Measurements from ENCODE around the gene B3GAT2. TPM values are rescaled to one million over a fixed set of nuclear protein-coding genes. Genes with fewer than 3 reads are reported as not detected.
A peak's percentile ranks its signal among the peaks of the same experiment; 100 is the strongest.

The B3GAT2 gene
- total RNA-seq (2016; rRNA removed; fragmentation: Illumina TruSeq; extraction: Trizol) (0.02 TPM in 1 of 2 replicates, not detected in the other), polyA plus RNA-seq (2011; rRNA removed) (0.01 TPM in 2 replicates), polyA minus RNA-seq (2011; rRNA and poly(A)+ RNA removed; ENCODE audit: low replicate concordance) (0.12 TPM in 1 of 2 replicates, not detected in the other), Bru-seq, nascent RNA (percentile 2 among the genes with signal in this experiment), BruChase-seq, experiment 1, labeled RNA remaining after a 6-hour chase (percentile 1 among the genes with signal in this experiment), BruChase-seq, experiment 2, labeled RNA remaining after a 2-hour chase (percentile 1 among the genes with signal in this experiment)
- total RNA-seq (2016; cell fraction: cytosol; rRNA removed; fragmentation: Illumina TruSeq; extraction: Trizol; ENCODE audit: low read depth), result not detected in 2 replicates
- 0.02 TPM in 1 of 2 replicates, not detected in the other for total RNA-seq (2016; cell fraction: insoluble cytoplasmic fraction; rRNA removed; fragmentation: Illumina TruSeq; extraction: Trizol)
- not detected in 2 replicates for total RNA-seq (2016; cell fraction: membrane; rRNA removed; fragmentation: Illumina TruSeq; extraction: Trizol)
- 0.06 TPM in 1 of 2 replicates, not detected in the other for total RNA-seq (2016; cell fraction: nucleus; rRNA removed; fragmentation: Illumina TruSeq; extraction: Trizol)
- polyA plus RNA-seq (2011; cell fraction: cytosol; rRNA removed), result not detected in 2 replicates
- not detected in 2 replicates for polyA plus RNA-seq (2011; cell fraction: nucleus; rRNA removed)
- polyA plus RNA-seq (2012), result 0.17 and 0.19 TPM in 2 replicates
- 0.02 TPM in 1 of 2 replicates, not detected in the other for polyA plus RNA-seq (2016; cell fraction: cytosol; fragmentation: Illumina TruSeq; extraction: Trizol; ENCODE audit: low read depth)
- 0.05 and 0.07 TPM in 2 replicates for polyA plus RNA-seq (2016; cell fraction: insoluble cytoplasmic fraction; fragmentation: Illumina TruSeq; extraction: Trizol; ENCODE audit: low read depth)
- not detected in 2 replicates for polyA plus RNA-seq (2016; cell fraction: membrane; fragmentation: Illumina TruSeq; extraction: Trizol; ENCODE audit: low read depth)
- polyA plus RNA-seq (2016; cell fraction: nucleus; fragmentation: Illumina TruSeq; extraction: Trizol; ENCODE audit: insufficient read depth, low read depth), result not detected in 2 replicates
- polyA minus RNA-seq (2011; cell fraction: cytosol; rRNA and poly(A)+ RNA removed), result not detected in 2 replicates
- 0.13 TPM in 1 of 2 replicates, not detected in the other for polyA minus RNA-seq (2011; cell fraction: nucleus; rRNA and poly(A)+ RNA removed)
- long read RNA-seq, experiment 1, result 0 reads
- long read RNA-seq, experiment 2, result 0 reads

GRCh38 chr6:70956451-70957283, at the start of gene B3GAT2:
Gene B3GAT2, minus strand, starts transcription at chr6:70957060. Its CDS starts 631 bp downstream, at chr6:70956429.
- H3K9ac ChIP-seq (ENCODE audit: insufficient read depth, low read depth, low read length), result no peak within 1 kb of the TSS
- peak within 1 kb of the TSS; percentile 41 to 66 (median 53); a peak in 5 of 6 replicates for H3K4me3 ChIP-seq (replicated peaks in 1 of 3; ENCODE audit: insufficient read depth in 1 of 3, low read depth in 2 of 3, low read length in 3 of 3)
- POLR2A ChIA-PET, result no interaction called here
- no peak within 1 kb of the TSS for H3K27ac ChIP-seq (ENCODE audit: extremely low read length, insufficient read depth, low read length)
- H3K27me3 ChIP-seq (ENCODE audit: control insufficient read depth in 1 of 2, insufficient read depth in 2 of 2, low read length in 2 of 2), result peaks cover 0 to 36% of the 10 kb centered on the region in 2 experiments; a peak in 4 of 5 replicates
- no peaks in the 10 kb centered on the region for H3K79me2 ChIP-seq (ENCODE audit: insufficient read depth, low read length)
- no peaks in the 10 kb centered on the region for H3K9me3 ChIP-seq (ENCODE audit: low read length)
- peak; percentile 80 for ATAC-seq
- H3K4me1 ChIP-seq (ENCODE audit: insufficient read depth, low read length), result peaks cover 12% of the 10 kb centered on the region
- FAIRE-seq, result no peak
- TF ChIP-seq ZFP91 (CRISPR knock-in tag; IDR thresholded peaks at IDR 0.05; ENCODE audit: borderline replicate concordance) (peak; percentile 26; the same call in 1 of the 2 replicates), PHF8 (CRISPR knock-in tag; IDR thresholded peaks at IDR 0.05) (no peak), HOXA7 (CRISPR knock-in tag; IDR thresholded peaks at IDR 0.05) (no peak), ZNF253 (CRISPR knock-in tag; IDR thresholded peaks at IDR 0.05; ENCODE audit: borderline replicate concordance) (no peak), ZNF772 (CRISPR knock-in tag; IDR thresholded peaks at IDR 0.05) (0 out of 2 replicates have a peak, but pooled peaks have one; percentile 2), ZNF263 (CRISPR knock-in tag; IDR thresholded peaks at IDR 0.05) (peak; percentile 54; the same call in 1 of the 2 replicates), ZNF800 (CRISPR knock-in tag; IDR thresholded peaks at IDR 0.05) (peak; percentile 91; the same call in 1 of the 2 replicates), ZNF777 (CRISPR knock-in tag; IDR thresholded peaks at IDR 0.05) (0 out of 2 replicates have a peak, but pooled peaks have one; percentile 76), TBX2 (CRISPR knock-in tag; IDR thresholded peaks at IDR 0.05; ENCODE audit: borderline replicate concordance) (0 out of 2 replicates have a peak, but pooled peaks have one; percentile 3), REL (CRISPR knock-in tag; conservative IDR thresholded peaks at IDR 0.05) (0 out of 2 replicates have a peak, but pooled peaks have one; percentile 10)
- BruUV-seq (replicated peaks), result no TSS peak
- H3K4me2 ChIP-seq (ENCODE audit: low read depth, low read length), result peak within 1 kb of the TSS; percentile 76
- H4K20me1 ChIP-seq (ENCODE audit: insufficient read depth, low read length), result no peaks in the 10 kb centered on the region
- in situ Hi-C loops (cut with HindIII; ENCODE audit: extremely low pct_ligation_motif_present, low pct_unique_long_range_greater_than_20kb) (loop anchor here (10.0 kb wide), 1 partner anchor 252 kb away; no protein-coding TSS in a partner anchor), intact Hi-C loops (cut with micrococcal nuclease; ENCODE audit: unreplicated experiment) (loop anchor here (1.0 to 10.0 kb wide), 2 partner anchors 162 to 250 kb away; no protein-coding TSS in a partner anchor)
- DNase-seq (ENCODE audit: low spot score), result no peak
- CTCF ChIA-PET (ENCODE audit: low intra/inter-chr PET ratio, low total read pairs), result interaction anchor here (1.5 kb wide), 1 partner anchor 250 kb away, joined by 10 read pairs; no protein-coding TSS in a partner anchor
- 55% methylated on average over 17 of the region's 83 CpGs for WGBS (ENCODE audit: low lambda C conversion rate)
- no peaks in the 10 kb centered on the region for H3K36me3 ChIP-seq (replicated peaks in 1 of 2; ENCODE audit: control insufficient read depth in 1 of 2, insufficient read depth in 2 of 2, low read length in 2 of 2)
- no peak within 1 kb of the TSS for H2AFZ ChIP-seq (ENCODE audit: low read length)

Data from HepG2 (cell line).